SK-N-SH treated with all-trans-retinoic acid at 6 μM for 48 hours (cell line): Measurements from ENCODE around the gene YWHAE.

ENCODE experiments used
- ATAC-seq: fragments of 200-7000 bp; cut with Tn5 transposase; 3 replicates; pipeline ENCODE4 v1.9.1; 2020; ENCODE audit warnings: mild to moderate bottlenecking, moderate library complexity
- ARNTL ChIP-seq: fragments of 450-650 bp; formaldehyde crosslinking; IDR thresholded peaks from 2 replicates; pipeline ENCODE4 v1.5.0; 2020; ENCODE audit warnings: low read depth, mild to moderate bottlenecking, moderate library complexity, borderline replicate concordance
- BACH2 ChIP-seq: fragments of 250-450 bp; sonication (Bioruptor Pico); IDR thresholded peaks from 2 replicates; pipeline ENCODE4 v1.9.0; 2021; ENCODE audit warnings: mild to moderate bottlenecking, borderline replicate concordance
- ESRRG ChIP-seq: fragments of 250-450 bp; sonication (Bioruptor Pico); IDR thresholded peaks from 2 replicates; pipeline ENCODE4 v1.6.1; 2021; ENCODE audit warnings: mild to moderate bottlenecking
- GLIS3 ChIP-seq: fragments of 250-450 bp; sonication (Bioruptor Pico); IDR thresholded peaks from 2 replicates; pipeline ENCODE4 v1.5.0; 2020; ENCODE audit warnings: mild to moderate bottlenecking, moderate library complexity
- ISL1 ChIP-seq: fragments of 250-450 bp; sonication (Bioruptor Pico); IDR thresholded peaks from 2 replicates; pipeline ENCODE4 v2.1.2; 2022; ENCODE audit warnings: mild to moderate bottlenecking, moderate library complexity
- OSR1 ChIP-seq: fragments of 250-450 bp; sonication (Bioruptor Pico); IDR thresholded peaks from 2 replicates; pipeline ENCODE4 v1.8.0; 2022; ENCODE audit warnings: moderate library complexity, mild to moderate bottlenecking, inconsistent platforms
- PPARA ChIP-seq: fragments of 250-450 bp; sonication (Bioruptor Pico); IDR thresholded peaks from 2 replicates; pipeline ENCODE4 v1.5.0; 2020; ENCODE audit warnings: mild to moderate bottlenecking, borderline replicate concordance
- RARB ChIP-seq: fragments of 250-450 bp; sonication (Bioruptor Pico); IDR thresholded peaks from 2 replicates; pipeline ENCODE4 v1.8.0; 2021; ENCODE audit warnings: mild to moderate bottlenecking, moderate library complexity
- SNAI2 ChIP-seq: fragments of 250-450 bp; sonication (Bioruptor Pico); IDR thresholded peaks from 2 replicates; pipeline ENCODE4 v1.5.0; 2020; ENCODE audit warnings: mild to moderate bottlenecking, moderate library complexity
- TOX ChIP-seq: fragments of 250-450 bp; sonication (Bioruptor Pico); IDR thresholded peaks from 2 replicates; pipeline ENCODE4 v1.8.0; 2021; ENCODE audit warnings: mild to moderate bottlenecking, moderate library complexity, borderline replicate concordance
- ZC3H10 ChIP-seq: fragments of 250-450 bp; sonication (Bioruptor Pico); IDR thresholded peaks from 2 replicates; pipeline ENCODE4 v1.5.1; 2021; ENCODE audit warnings: mild to moderate bottlenecking, moderate library complexity
- ZFP3 ChIP-seq: fragments of 250-450 bp; sonication (Bioruptor Pico); IDR thresholded peaks from 2 replicates; pipeline ENCODE4 v1.5.0; 2020; ENCODE audit warnings: mild to moderate bottlenecking, moderate library complexity
- ZFP30 ChIP-seq: fragments of 450-650 bp; formaldehyde crosslinking; IDR thresholded peaks from 2 replicates; pipeline ENCODE4 v1.5.0; 2022; ENCODE audit warnings: mild to moderate bottlenecking, moderate library complexity
- ZNF565 ChIP-seq: fragments of 450-650 bp; formaldehyde crosslinking; conservative IDR thresholded peaks from 2 replicates; pipeline ENCODE4 v1.5.0; 2020; ENCODE audit warnings: low read depth, mild to moderate bottlenecking, moderate library complexity
- ZNF70 ChIP-seq: fragments of 450-650 bp; formaldehyde crosslinking; IDR thresholded peaks from 2 replicates; pipeline ENCODE4 v1.5.0; 2020; ENCODE audit warnings: mild to moderate bottlenecking, moderate library complexity
- TF ChIP-seq, protein P1 (sequence below): fragments of 250-450 bp; sonication (Bioruptor Pico); IDR thresholded peaks from 2 replicates; pipeline ENCODE4 v1.5.0; 2020; ENCODE audit warnings: mild to moderate bottlenecking, moderate library complexity
- TF ChIP-seq, protein P2 (sequence below): fragments of 250-450 bp; sonication (Bioruptor Pico); IDR thresholded peaks from 2 replicates; pipeline ENCODE4 v1.5.1; 2020; ENCODE audit warnings: low read depth, mild to moderate bottlenecking, moderate library complexity
- TF ChIP-seq, protein P3 (sequence below): fragments of 250-450 bp; sonication (Bioruptor Pico); IDR thresholded peaks from 2 replicates; pipeline ENCODE4 v1.8.0; 2020; ENCODE audit warnings: mild to moderate bottlenecking, moderate library complexity, borderline replicate concordance
- TF ChIP-seq, protein P4 (sequence below): fragments of 250-450 bp; sonication (Bioruptor Pico); IDR thresholded peaks from 2 replicates; pipeline ENCODE4 v1.8.0; 2021; ENCODE audit warnings: low read depth, mild to moderate bottlenecking, moderate library complexity, borderline replicate concordance

Gene YWHAE

DNA sequence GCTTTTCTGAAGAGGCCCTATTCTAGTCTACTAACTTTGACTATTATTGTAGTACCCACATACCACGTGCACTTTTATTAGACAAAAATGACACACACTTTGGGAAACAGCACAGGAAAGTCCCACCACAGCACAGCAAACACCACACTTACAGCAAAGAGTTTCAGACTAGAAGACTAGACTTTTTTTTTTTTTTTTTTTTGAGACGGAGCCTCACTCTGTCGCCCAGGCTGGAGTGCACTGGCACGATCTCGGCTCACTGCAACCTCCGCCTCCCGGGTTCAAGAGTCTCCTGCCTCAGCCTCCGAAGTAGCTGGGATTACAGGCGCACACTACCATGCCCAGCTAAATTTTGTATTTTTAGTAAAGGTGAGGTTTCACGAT, 20.1 kb downstream of the YWHAE start:
- no peak for ATAC-seq
- TF ChIP-seq, protein P1, sequence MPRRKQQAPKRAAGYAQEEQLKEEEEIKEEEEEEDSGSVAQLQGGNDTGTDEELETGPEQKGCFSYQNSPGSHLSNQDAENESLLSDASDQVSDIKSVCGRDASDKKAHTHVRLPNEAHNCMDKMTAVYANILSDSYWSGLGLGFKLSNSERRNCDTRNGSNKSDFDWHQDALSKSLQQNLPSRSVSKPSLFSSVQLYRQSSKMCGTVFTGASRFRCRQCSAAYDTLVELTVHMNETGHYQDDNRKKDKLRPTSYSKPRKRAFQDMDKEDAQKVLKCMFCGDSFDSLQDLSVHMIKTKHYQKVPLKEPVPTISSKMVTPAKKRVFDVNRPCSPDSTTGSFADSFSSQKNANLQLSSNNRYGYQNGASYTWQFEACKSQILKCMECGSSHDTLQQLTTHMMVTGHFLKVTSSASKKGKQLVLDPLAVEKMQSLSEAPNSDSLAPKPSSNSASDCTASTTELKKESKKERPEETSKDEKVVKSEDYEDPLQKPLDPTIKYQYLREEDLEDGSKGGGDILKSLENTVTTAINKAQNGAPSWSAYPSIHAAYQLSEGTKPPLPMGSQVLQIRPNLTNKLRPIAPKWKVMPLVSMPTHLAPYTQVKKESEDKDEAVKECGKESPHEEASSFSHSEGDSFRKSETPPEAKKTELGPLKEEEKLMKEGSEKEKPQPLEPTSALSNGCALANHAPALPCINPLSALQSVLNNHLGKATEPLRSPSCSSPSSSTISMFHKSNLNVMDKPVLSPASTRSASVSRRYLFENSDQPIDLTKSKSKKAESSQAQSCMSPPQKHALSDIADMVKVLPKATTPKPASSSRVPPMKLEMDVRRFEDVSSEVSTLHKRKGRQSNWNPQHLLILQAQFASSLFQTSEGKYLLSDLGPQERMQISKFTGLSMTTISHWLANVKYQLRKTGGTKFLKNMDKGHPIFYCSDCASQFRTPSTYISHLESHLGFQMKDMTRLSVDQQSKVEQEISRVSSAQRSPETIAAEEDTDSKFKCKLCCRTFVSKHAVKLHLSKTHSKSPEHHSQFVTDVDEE (CRISPR knock-in tag) = no peak
- no peak for TF ChIP-seq ZNF565 (CRISPR knock-in tag)
- no peak for TF ChIP-seq BACH2 (CRISPR knock-in tag)
- TF ChIP-seq ISL1 = no peak
- no peak for TF ChIP-seq SNAI2 (CRISPR knock-in tag)
- TF ChIP-seq, protein P2, sequence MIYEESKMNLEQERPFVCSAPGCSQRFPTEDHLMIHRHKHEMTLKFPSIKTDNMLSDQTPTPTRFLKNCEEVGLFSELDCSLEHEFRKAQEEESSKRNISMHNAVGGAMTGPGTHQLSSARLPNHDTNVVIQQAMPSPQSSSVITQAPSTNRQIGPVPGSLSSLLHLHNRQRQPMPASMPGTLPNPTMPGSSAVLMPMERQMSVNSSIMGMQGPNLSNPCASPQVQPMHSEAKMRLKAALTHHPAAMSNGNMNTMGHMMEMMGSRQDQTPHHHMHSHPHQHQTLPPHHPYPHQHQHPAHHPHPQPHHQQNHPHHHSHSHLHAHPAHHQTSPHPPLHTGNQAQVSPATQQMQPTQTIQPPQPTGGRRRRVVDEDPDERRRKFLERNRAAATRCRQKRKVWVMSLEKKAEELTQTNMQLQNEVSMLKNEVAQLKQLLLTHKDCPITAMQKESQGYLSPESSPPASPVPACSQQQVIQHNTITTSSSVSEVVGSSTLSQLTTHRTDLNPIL = no peak
- no peak for TF ChIP-seq ZFP3
- no peak for TF ChIP-seq ZC3H10 (CRISPR knock-in tag)
- TF ChIP-seq RARB = no peak
- TF ChIP-seq ZFP30 = no peak
- no peak for TF ChIP-seq ESRRG (CRISPR knock-in tag)
- TF ChIP-seq ARNTL = no peak
- no peak for TF ChIP-seq TOX
- TF ChIP-seq ZNF70 (CRISPR knock-in tag) = no peak

DNA sequence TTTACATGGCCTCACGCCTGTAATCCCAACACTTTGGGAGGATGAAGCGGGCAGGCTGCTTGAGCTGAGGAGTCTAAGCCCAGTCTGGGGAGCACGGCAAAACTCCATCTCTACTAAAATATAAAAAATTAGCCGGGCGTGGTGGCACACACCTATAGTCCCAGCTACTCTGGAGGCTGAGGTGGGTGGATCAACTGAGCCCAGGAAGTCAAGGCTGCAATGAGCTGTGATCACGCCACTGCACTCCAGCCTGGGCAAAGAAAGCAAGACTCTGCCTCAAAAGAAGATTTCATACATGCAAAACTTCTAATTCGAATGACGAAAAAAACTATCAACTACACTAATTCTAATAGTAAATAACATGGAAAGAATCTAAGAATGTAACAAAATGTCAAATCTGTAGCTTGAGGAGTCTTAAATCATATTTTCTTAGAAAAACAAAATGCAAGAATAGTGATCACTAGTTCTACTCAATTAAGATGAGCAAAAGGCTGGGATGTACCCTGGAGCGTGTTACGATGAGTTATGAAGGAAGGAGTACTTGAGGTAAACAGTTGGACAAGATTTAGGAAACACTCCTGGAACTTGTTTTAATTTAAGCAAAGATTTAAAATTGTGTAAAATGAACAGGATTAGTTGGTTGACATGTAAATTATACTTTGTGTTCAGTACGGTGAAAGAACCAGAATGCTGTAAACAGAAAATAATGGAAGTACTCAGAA, 20.7 kb downstream of the YWHAE start:
- 0 out of 3 replicates have a peak, but pooled peaks have one; percentile 15 for ATAC-seq
- TF ChIP-seq, protein P3, sequence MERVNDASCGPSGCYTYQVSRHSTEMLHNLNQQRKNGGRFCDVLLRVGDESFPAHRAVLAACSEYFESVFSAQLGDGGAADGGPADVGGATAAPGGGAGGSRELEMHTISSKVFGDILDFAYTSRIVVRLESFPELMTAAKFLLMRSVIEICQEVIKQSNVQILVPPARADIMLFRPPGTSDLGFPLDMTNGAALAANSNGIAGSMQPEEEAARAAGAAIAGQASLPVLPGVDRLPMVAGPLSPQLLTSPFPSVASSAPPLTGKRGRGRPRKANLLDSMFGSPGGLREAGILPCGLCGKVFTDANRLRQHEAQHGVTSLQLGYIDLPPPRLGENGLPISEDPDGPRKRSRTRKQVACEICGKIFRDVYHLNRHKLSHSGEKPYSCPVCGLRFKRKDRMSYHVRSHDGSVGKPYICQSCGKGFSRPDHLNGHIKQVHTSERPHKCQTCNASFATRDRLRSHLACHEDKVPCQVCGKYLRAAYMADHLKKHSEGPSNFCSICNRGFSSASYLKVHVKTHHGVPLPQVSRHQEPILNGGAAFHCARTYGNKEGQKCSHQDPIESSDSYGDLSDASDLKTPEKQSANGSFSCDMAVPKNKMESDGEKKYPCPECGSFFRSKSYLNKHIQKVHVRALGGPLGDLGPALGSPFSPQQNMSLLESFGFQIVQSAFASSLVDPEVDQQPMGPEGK (CRISPR knock-in tag) = no peak
- TF ChIP-seq, all 23 proteins: peak for 0

DNA sequence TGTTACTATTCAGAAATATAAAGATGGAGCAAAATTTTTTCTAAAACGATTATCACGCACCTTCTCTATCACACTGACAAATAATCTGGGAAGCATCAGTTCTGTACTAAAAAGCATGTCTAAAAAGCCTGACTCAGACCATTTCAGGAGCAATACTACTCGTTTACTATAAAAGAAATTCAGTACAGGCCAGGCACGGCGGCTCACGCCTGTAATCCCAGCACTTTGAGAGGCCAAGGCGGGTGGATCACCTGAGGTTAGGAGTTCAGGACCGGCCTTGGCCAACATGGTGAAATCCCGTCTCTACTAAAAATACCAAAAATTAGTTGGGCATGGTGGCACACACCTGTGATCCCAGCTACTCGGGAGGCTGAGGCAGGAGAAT, 21.6 kb downstream of the YWHAE start:
- 0 out of 2 replicates have a peak, but pooled peaks have one; percentile 21 for TF ChIP-seq ISL1
- peak; percentile 23; the same call in 2 of the 3 replicates for ATAC-seq

DNA sequence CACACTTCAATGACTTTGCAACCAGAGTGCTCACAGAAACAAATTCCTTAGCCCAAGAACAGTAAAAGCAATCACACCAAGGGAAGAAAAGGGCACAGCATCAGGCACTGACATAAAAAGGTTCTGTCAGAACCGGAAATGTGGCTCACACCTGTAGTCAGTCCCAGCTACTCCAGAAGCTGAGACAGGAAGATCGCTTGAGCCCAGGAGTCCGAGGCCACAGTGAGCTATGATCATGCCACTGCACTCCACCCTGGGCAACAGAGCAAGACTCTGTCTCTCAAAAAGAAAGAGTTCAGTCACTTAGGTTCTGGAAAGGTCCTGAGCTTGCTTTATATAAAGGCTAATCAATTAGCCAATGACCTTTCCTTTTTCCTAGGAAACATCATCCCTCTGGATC, 22.7 kb downstream of the YWHAE start:
- TF ChIP-seq, protein P4, sequence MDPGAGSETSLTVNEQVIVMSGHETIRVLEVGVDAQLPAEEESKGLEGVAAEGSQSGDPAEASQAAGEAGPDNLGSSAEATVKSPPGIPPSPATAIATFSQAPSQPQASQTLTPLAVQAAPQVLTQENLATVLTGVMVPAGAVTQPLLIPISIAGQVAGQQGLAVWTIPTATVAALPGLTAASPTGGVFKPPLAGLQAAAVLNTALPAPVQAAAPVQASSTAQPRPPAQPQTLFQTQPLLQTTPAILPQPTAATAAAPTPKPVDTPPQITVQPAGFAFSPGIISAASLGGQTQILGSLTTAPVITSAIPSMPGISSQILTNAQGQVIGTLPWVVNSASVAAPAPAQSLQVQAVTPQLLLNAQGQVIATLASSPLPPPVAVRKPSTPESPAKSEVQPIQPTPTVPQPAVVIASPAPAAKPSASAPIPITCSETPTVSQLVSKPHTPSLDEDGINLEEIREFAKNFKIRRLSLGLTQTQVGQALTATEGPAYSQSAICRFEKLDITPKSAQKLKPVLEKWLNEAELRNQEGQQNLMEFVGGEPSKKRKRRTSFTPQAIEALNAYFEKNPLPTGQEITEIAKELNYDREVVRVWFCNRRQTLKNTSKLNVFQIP = no peak
- TF ChIP-seq TOX (no peak), ZFP3 (no peak), OSR1 (no peak), GLIS3 (CRISPR knock-in tag) (no peak)
- no peak for ATAC-seq

DNA sequence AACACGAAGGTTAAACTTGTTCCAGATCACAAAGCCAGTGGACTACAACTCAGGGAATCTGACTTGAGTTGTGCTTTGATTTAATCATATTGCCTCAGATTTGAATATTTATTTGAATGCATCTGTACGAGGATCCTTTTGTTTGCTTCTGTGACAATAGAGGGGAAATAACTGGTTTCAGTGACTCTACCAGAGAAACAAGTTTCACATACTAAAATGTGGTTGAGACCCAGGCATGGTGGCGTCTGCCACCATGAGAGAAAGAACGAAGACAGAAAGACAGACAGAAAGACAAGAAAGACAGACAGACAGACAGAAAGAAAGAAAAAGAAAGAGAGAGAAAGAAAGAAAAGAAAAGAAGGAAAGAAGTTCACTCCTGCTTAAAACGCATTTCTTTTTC, 24.0 kb downstream of the YWHAE start:
- TF ChIP-seq ISL1 (no peak), SNAI2 (CRISPR knock-in tag) (no peak), RARB (no peak), PPARA (CRISPR knock-in tag) (no peak)
- TF ChIP-seq, protein P1 (CRISPR knock-in tag) = no peak
- TF ChIP-seq, protein P4 = no peak
- TF ChIP-seq, all 23 proteins: peak for 0
- ATAC-seq = no peak
